K562 (cell line): ENCODE measurements around the gene HNRNPLL. TPM values are rescaled to one million over a fixed set of nuclear protein-coding genes. Genes with fewer than 3 reads are reported as not detected.

Experiments used
- CBFA2T2 ChIP-seq: fragments of 450-650 bp; conservative IDR thresholded peaks from 2 replicates; pipeline ENCODE4 v1.6.1; 2017; ENCODE audit warnings: mild to moderate bottlenecking
- CBX8 ChIP-seq: fragments of 200-600 bp; sonication (generic); IDR thresholded peaks from 2 replicates; pipeline ENCODE4 v1.6.1; 2012; ENCODE audit warnings: borderline replicate concordance, mixed run types, low read depth, mild to moderate bottlenecking, moderate library complexity, mixed read lengths, low read length, control low read depth, inconsistent platforms; ENCODE audit not compliant: poor library complexity, severe bottlenecking; ENCODE audit errors: extremely low read depth
- CGGBP1 ChIP-seq: fragments of 250-450 bp; sonication (Bioruptor Pico); IDR thresholded peaks from 2 replicates; pipeline ENCODE4 v1.9.0; 2021; ENCODE audit warnings: mild to moderate bottlenecking
- CREB5 ChIP-seq: fragments of 250-450 bp; sonication (Bioruptor Pico); IDR thresholded peaks from 2 replicates; pipeline ENCODE4 v1.5.0; 2020; ENCODE audit warnings: mild to moderate bottlenecking
- ESRRB ChIP-seq: fragments of 250-450 bp; sonication (Bioruptor Pico); IDR thresholded peaks from 2 replicates; pipeline ENCODE4 v1.5.0; 2020; ENCODE audit warnings: mild to moderate bottlenecking, moderate library complexity, borderline replicate concordance
- FOXK1 ChIP-seq: sonication (generic); formaldehyde crosslinking; IDR thresholded peaks from 2 replicates; pipeline ENCODE4 v1.8.0; 2022; ENCODE audit warnings: missing genetic modification reagents, mild to moderate bottlenecking, borderline replicate concordance
- GABPB2 ChIP-seq: fragments of 250-450 bp; sonication (Bioruptor Pico); conservative IDR thresholded peaks from 2 replicates; pipeline ENCODE4 v1.5.1; 2021; ENCODE audit warnings: mild to moderate bottlenecking
- GTF2A2 ChIP-seq: IDR thresholded peaks from 2 replicates; pipeline ENCODE4 v1.6.1; 2016; ENCODE audit warnings: mild to moderate bottlenecking, missing genetic modification characterization, missing compliant biosample characterization
- HDAC1 ChIP-seq, 2 experiments: fragments of 450-650 bp; IDR thresholded peaks; 2 replicates each; pipeline ENCODE4 v1.6.1; 2016 to 2017; ENCODE audit warnings: inconsistent platforms in 1 of 2, mild to moderate bottlenecking in 1 of 2, moderate library complexity in 1 of 2
- MAFK ChIP-seq: IDR thresholded peaks from 2 replicates; pipeline ENCODE4 v1.6.1; 2011; ENCODE audit warnings: low read length, improper control_type of control experiment
- NR2C2 ChIP-seq, 2 experiments: fragments of 200-800 bp in 1 of 2; sonication (Bioruptor generic) in 1 of 2; sonication (generic) in 1 of 2; formaldehyde crosslinking in 1 of 2; IDR thresholded peaks; 2 replicates each; pipeline versions ENCODE4 v1.6.1 to v1.8.0; 2016 to 2022; ENCODE audit warnings: mild to moderate bottlenecking in 1 of 2, missing compliant biosample characterization in 1 of 2, missing genetic modification characterization in 1 of 2, missing genetic modification reagents in 1 of 2
- NR3C1 ChIP-seq: sonication (generic); formaldehyde crosslinking; IDR thresholded peaks from 2 replicates; pipeline ENCODE4 v1.8.1; 2022; ENCODE audit warnings: missing genetic modification reagents
- PHB ChIP-seq: fragments of 250-450 bp; sonication (Bioruptor Pico); IDR thresholded peaks from 2 replicates; pipeline ENCODE4 v1.5.0; 2021
- PHF21A ChIP-seq: fragments of 450-650 bp; IDR thresholded peaks from 2 replicates; pipeline ENCODE4 v1.6.1; 2017; ENCODE audit warnings: low read depth, borderline replicate concordance
- PTBP1 ChIP-seq: fragments of 200-400 bp; formaldehyde crosslinking; IDR thresholded peaks from 2 replicates; pipeline ENCODE4 v1.6.1; 2017; ENCODE audit warnings: low read depth, low read length
- RBM17 ChIP-seq: fragments of 200-400 bp; formaldehyde crosslinking; IDR thresholded peaks from 2 replicates; pipeline ENCODE4 v1.6.1; 2017; ENCODE audit warnings: low read depth, mild to moderate bottlenecking, low read length, borderline replicate concordance
- SAFB2 ChIP-seq: fragments of 200-400 bp; formaldehyde crosslinking; IDR thresholded peaks from 2 replicates; pipeline ENCODE4 v1.6.1; 2018; ENCODE audit warnings: borderline replicate concordance, low read length, low read depth, moderate library complexity; ENCODE audit not compliant: severe bottlenecking
- SMARCA5 ChIP-seq: fragments of 450-650 bp; IDR thresholded peaks from 2 replicates; pipeline ENCODE4 v1.6.1; 2016
- SNAPC5 ChIP-seq: fragments of 250-450 bp; sonication (Bioruptor Pico); IDR thresholded peaks from 2 replicates; pipeline ENCODE4 v1.8.0; 2021; ENCODE audit warnings: moderate library complexity, mild to moderate bottlenecking, inconsistent platforms
- SRSF7 ChIP-seq: fragments of 200-400 bp; formaldehyde crosslinking; optimal IDR thresholded peaks from 2 replicates; pipeline ENCODE3; 2017; ENCODE audit warnings: mild to moderate bottlenecking, low read depth, low read length
- TEAD2 ChIP-seq: fragments of 450-650 bp; IDR thresholded peaks from 2 replicates; pipeline ENCODE4 v1.6.1; 2016; ENCODE audit warnings: missing genetic modification characterization, control low read depth, missing compliant biosample characterization
- WHSC1 ChIP-seq: IDR thresholded peaks from one replicate; pipeline ENCODE4 v1.6.1; 2012; ENCODE audit warnings: low read length, control low read depth, inconsistent platforms
- ZKSCAN3 ChIP-seq: fragments of 250-450 bp; sonication (Bioruptor Pico); IDR thresholded peaks from 2 replicates; pipeline ENCODE4 v1.4.0; 2020
- ZNF253 ChIP-seq: fragments of 250-450 bp; sonication (Bioruptor Pico); conservative IDR thresholded peaks from 2 replicates; pipeline ENCODE4 v1.6.1; 2021; ENCODE audit warnings: mild to moderate bottlenecking
- ZNF589 ChIP-seq: fragments of 200-800 bp; sonication (Bioruptor generic); IDR thresholded peaks from 2 replicates; pipeline ENCODE4 v1.6.1; 2016; ENCODE audit warnings: low read depth, missing genetic modification characterization, missing compliant biosample characterization
- ZNF644 ChIP-seq: fragments of 200-800 bp; sonication (Bioruptor generic); IDR thresholded peaks from 2 replicates; pipeline ENCODE4 v1.6.1; 2016; ENCODE audit warnings: low read depth, missing genetic modification characterization, missing compliant biosample characterization
- ZNF766 ChIP-seq: fragments of 200-800 bp; sonication (Bioruptor generic); conservative IDR thresholded peaks from 2 replicates; pipeline ENCODE4 v1.6.1; 2016; ENCODE audit warnings: missing genetic modification characterization, missing compliant biosample characterization
- ZNF79 ChIP-seq: fragments of 250-450 bp; sonication (Bioruptor Pico); IDR thresholded peaks from 2 replicates; pipeline ENCODE4 v1.4.0; 2020; ENCODE audit warnings: low read depth, mild to moderate bottlenecking, moderate library complexity
- ZSCAN32 ChIP-seq: fragments of 450-650 bp; formaldehyde crosslinking; IDR thresholded peaks from 2 replicates; pipeline ENCODE4 v1.4.0; 2020; ENCODE audit warnings: mild to moderate bottlenecking, moderate library complexity
- polyA plus RNA-seq, 8 experiments: library from polyadenylated mRNA; depleted of rRNA in 4 of 8; stranded (reverse) in 5 of 8; unstranded in 3 of 8; fragments of >200 nt; fragmentation: Nextera tagmentation in 2 of 8; fragmentation: Illumina TruSeq in 1 of 8; extraction: Ambion mirVana in 2 of 8; extraction: Trizol in 1 of 8; gene quantifications; 2 replicates each; pipeline versions ENCODE4 v1.2.1 to v1.2.3, GENCODE V29; 2011 to 2014; ENCODE audit warnings: inconsistent platforms in 1 of 8, missing spikeins in 1 of 8
- total RNA-seq, 7 experiments: library from RNA; depleted of rRNA in 6 of 7; stranded (reverse); fragments of >200 nt in 6 of 7; fragmentation: Illumina TruSeq in 2 of 7; extraction: Trizol in 2 of 7; gene quantifications; 2 replicates each; pipeline versions ENCODE4 v1.2.1 to v1.2.3, GENCODE V29; 2011 to 2021; ENCODE audit warnings: low replicate concordance in 1 of 7

Gene HNRNPLL
- total and polyA plus RNA-seq, 9 of the 15 experiments (the other 6 are each of a cell fraction or from before 2014, with no cell fraction given): 19.8 to 135 (median 57.8) TPM

GRCh38 chr2:38603402-38604290, 918 bp upstream of the HNRNPLL start (continued):
- TF ChIP-seq GTF2A2 (tag) (no peak), ZNF644 (tag) (no peak; the same call in 1 of the 2 replicates), ZSCAN32 (CRISPR knock-in tag) (no peak), ESRRB (CRISPR knock-in tag) (no peak), ZNF253 (CRISPR knock-in tag) (no peak), CGGBP1 (no peak), SAFB2 (no peak), RBM17 (no peak), SRSF7 (no peak), PHB (0 out of 2 replicates have a peak, but pooled peaks have one; percentile 62), TEAD2 (tag) (no peak), CBFA2T2 (no peak), NR3C1 (CRISPR knock-in tag) (no peak), PTBP1 (no peak), ZNF589 (CRISPR knock-in tag) (no peak), NR2C2 (CRISPR knock-in tag; IDR thresholded peaks at IDR 0.05) (peak; percentile 63; the same call in 1 of the 2 replicates), NR2C2 (tag; IDR thresholded peaks at IDR 0.05) (peak; percentile 54), CREB5 (no peak), ZNF79 (CRISPR knock-in tag) (no peak), HDAC1 (IDR thresholded peaks at IDR 0.05) (peak in 1 of 2 experiments; percentile 47; a peak in 1 of 4 replicates), SMARCA5 (no peak), CBX8 (no peak), MAFK (no peak), WHSC1 (no peak), SNAPC5 (CRISPR knock-in tag) (no peak), ZKSCAN3 (no peak), GABPB2 (CRISPR knock-in tag) (no peak), FOXK1 (CRISPR knock-in tag) (no peak), ZNF766 (CRISPR knock-in tag) (0 out of 2 replicates have a peak, but pooled peaks have one; percentile 62), PHF21A (peak; percentile 74; the same call in 1 of the 2 replicates)
